Left ventricle myocardium inferior (tissue), 1 donor: Measurements from ENCODE around the gene ALDH1L1. TPM values are rescaled to one million over a fixed set of nuclear protein-coding genes. Genes with fewer than 3 reads are reported as not detected.
A peak's percentile ranks its signal among the peaks of the same experiment; 100 is the strongest.

Source experiments
- DNase-seq: peaks from one replicate; pipeline ENCODE4 v3.0.0-alpha.2; 2020
- H3K27ac ChIP-seq: fragments of 200-600 bp; replicated peaks from 2 replicates; pipeline ENCODE4 v1.8.0; 2021
- H3K27me3 ChIP-seq: fragments of 200-600 bp; 2 replicates; pipeline ENCODE4 v1.8.0; 2021; ENCODE audit warnings: low read depth
- H3K36me3 ChIP-seq: fragments of 200-600 bp; 2 replicates; pipeline ENCODE4 v1.8.0; 2021
- H3K4me1 ChIP-seq: fragments of 200-600 bp; 2 replicates; pipeline ENCODE4 v1.8.0; 2021
- H3K4me3 ChIP-seq: fragments of 200-600 bp; 2 replicates; pipeline ENCODE4 v1.8.0; 2021; ENCODE audit warnings: mild to moderate bottlenecking, moderate library complexity
- H3K9me3 ChIP-seq: fragments of 200-600 bp; replicated peaks from 2 replicates; pipeline ENCODE4 v1.8.0; 2021
- CTCF ChIP-seq: fragments of 200-600 bp; IDR thresholded peaks from 2 replicates; pipeline ENCODE4 v1.8.0; 2021; ENCODE audit warnings: antibody characterized with exemption, mild to moderate bottlenecking, borderline replicate concordance
- intact Hi-C: fragments of 100-400 bp; cut with micrococcal nuclease; formaldehyde crosslinking; loops from one replicate; pipeline ENCODE4 v1.11.0; 2022
- long read RNA-seq: library from polyadenylated mRNA; unstranded; transcript quantifications from one replicate; pipeline ENCODE4 v2.0.0, GENCODE V29; 2021
- total RNA-seq: library from RNA; stranded (reverse); fragmentation: NEBNext Ultra II Directional; extraction: Animal tissue kit (Norgen Biotek cat#: 25700); gene quantifications from one replicate; pipeline ENCODE4 v1.2.1, GENCODE V29; 2021
- donor health status: DM: no; HTN: yes; CAD: no; lungs with severe emphysema.

ALDH1L1 gene
- total RNA-seq, result 24.3 TPM
- long read RNA-seq, transcript ALDH1L1-203 (23 exons, 3,277 nt), result major isoform, 45 of 77 reads
- long read RNA-seq, partial matches to known transcripts, result 20 of 77 reads
- long read RNA-seq, other reads (novel, unspliced or antisense), result 11 of 77 reads

GRCh38 chr3:126180477-126181397, at the start of gene ALDH1L1:
Gene ALDH1L1 (minus strand): TSS chr3:126180586. CDS start chr3:126160979, 19,607 bp downstream.
- peak within 1 kb of the TSS; percentile 93 for H3K27ac ChIP-seq
- intact Hi-C loops, result no loop called here

GRCh38 chr3:126226374-126226773, 46.0 kb upstream of the ALDH1L1 start:
- no peak for DNase-seq
- H3K4me1 ChIP-seq, result no peaks in the 10 kb centered on the region
- H3K4me3 ChIP-seq, result no peak overlapping the region
- intact Hi-C loops, result no loop called here
- no peak overlapping the region for H3K27ac ChIP-seq
- no peaks in the 10 kb centered on the region for H3K27me3 ChIP-seq
- H3K36me3 ChIP-seq, result no peaks in the 10 kb centered on the region
- H3K9me3 ChIP-seq, result peaks cover 12% of the 10 kb centered on the region
- TF ChIP-seq CTCF, result no peak

More at GRCh38 chr3:126180477-126181397, at the start of gene ALDH1L1:
- Histone ChIP-seq H3K9me3 (peaks cover 2% of the 10 kb centered on the region), H3K27me3 (peaks cover 22% of the 10 kb centered on the region), H3K4me1 (peaks cover 30% of the 10 kb centered on the region), H3K4me3 (peak within 1 kb of the TSS; percentile 76), H3K36me3 (no peaks in the 10 kb centered on the region)
- peak; percentile 85 for DNase-seq
- TF ChIP-seq CTCF, result no peak

GRCh38 chr3:126216416-126216815, 36.0 kb upstream of the ALDH1L1 start:
- Histone ChIP-seq H3K4me1 (peaks cover 20% of the 10 kb centered on the region), H3K27ac (no peak overlapping the region), H3K4me3 (no peak overlapping the region), H3K9me3 (no peaks in the 10 kb centered on the region), H3K36me3 (no peaks in the 10 kb centered on the region), H3K27me3 (peaks cover 35% of the 10 kb centered on the region)
- intact Hi-C loops, result no loop called here
- no peak for DNase-seq
- no peak for TF ChIP-seq CTCF

- no peaks in the 10 kb centered on the region for H3K36me3 ChIP-seq
- no peak for TF ChIP-seq CTCF
- H3K4me1 ChIP-seq, result peaks cover 32% of the 10 kb centered on the region
- H3K27me3 ChIP-seq, result peaks cover 28% of the 10 kb centered on the region
- no peaks in the 10 kb centered on the region for H3K9me3 ChIP-seq
- peak overlapping the region; percentile 73 for H3K4me3 ChIP-seq
- DNase-seq, result no peak
- peak overlapping the region; percentile 78 for H3K27ac ChIP-seq
- intact Hi-C loops, result no loop called here
Measured at GRCh38 chr3:126213379-126214028, 33.1 kb upstream of the ALDH1L1 start.

GRCh38 chr3:126212620-126213378, 32.4 kb upstream of the ALDH1L1 start:
- Histone ChIP-seq H3K4me1 (peaks cover 38% of the 10 kb centered on the region), H3K27me3 (peaks cover 28% of the 10 kb centered on the region), H3K9me3 (no peaks in the 10 kb centered on the region), H3K4me3 (peak overlapping the region; percentile 73), H3K27ac (peak overlapping the region; percentile 78), H3K36me3 (no peaks in the 10 kb centered on the region)
- TF ChIP-seq CTCF, result peak; percentile 65
- peak; percentile 59 for DNase-seq
- intact Hi-C loops, result no loop called here
